Endothelial cell of umbilical vein (primary cell): ENCODE data around the gene ORM2.

Source experiments
- CTCF ChIP-seq, 2 donors: IDR thresholded peaks; 1 replicate in 1 of 2; 2 replicates in 1 of 2; pipeline ENCODE4 v1.5.1; 2011; ENCODE audit warnings: low read length in 2 of 2, mild to moderate bottlenecking in 2 of 2, moderate library complexity in 2 of 2, control low read depth in 1 of 2, inconsistent platforms in 1 of 2, low read depth in 1 of 2; ENCODE audit not compliant: insufficient read depth in 1 of 2; ENCODE audit errors: extremely low read depth in 1 of 2
- EZH2 ChIP-seq: IDR thresholded peaks from 2 replicates; pipeline ENCODE4 v1.6.1; 2012; ENCODE audit warnings: borderline replicate concordance, low read depth, mild to moderate bottlenecking, moderate library complexity, low read length, inconsistent platforms; ENCODE audit not compliant: severe bottlenecking
- MAX ChIP-seq: IDR thresholded peaks from 2 replicates; pipeline ENCODE4 v1.6.1; 2011; ENCODE audit not compliant: insufficient read depth, insufficient read length
- POLR2A ChIP-seq: IDR thresholded peaks from 2 replicates; pipeline ENCODE4 v1.6.1; 2012; ENCODE audit warnings: low read depth, mild to moderate bottlenecking, control low read depth, low read length

- TF ChIP-seq POLR2A (no peak), CTCF (IDR thresholded peaks at IDR 0.05; ENCODE audit: extremely low read depth in 1 of 2, insufficient read depth in 1 of 2, low read depth in 1 of 2, low read length in 2 of 2) (no peak), MAX (no peak), EZH2 (no peak)
These were observed 967 bp downstream of the ORM2 start for GRCh38 chr9:114330636-114331035.
